NK-92 treated with Interleukin-12 subunit alpha and Interleukin-12 subunit beta, amount 100 ng/mL, for 24 hours (cell line): ENCODE data around the gene TSPAN1.
"Not testable (repeated sequence)": the region's sequence is repeated elsewhere in the genome, so short reads cannot be mapped to it uniquely, and the experiment has no call there.

Experiments used
- DNase-seq: peaks from one replicate; lab custom pipeline; 2025; lab: John Stamatoyannopoulos, UW

Gene TSPAN1

GRCh38 chr1:46219551-46220520 is 44.9 kb downstream of the TSPAN1 start:
- DNase-seq: no peak

- DNase-seq: no peak
These were observed 45.9 kb downstream of the TSPAN1 start for GRCh38 chr1:46220808-46221207.

- no peak for DNase-seq
These were observed 46.9 kb downstream of the TSPAN1 start for GRCh38 chr1:46221749-46222148.

- DNase-seq: not testable (repeated sequence)
These were observed 48.2 kb downstream of the TSPAN1 start for GRCh38 chr1:46223055-46223454.

DNA sequence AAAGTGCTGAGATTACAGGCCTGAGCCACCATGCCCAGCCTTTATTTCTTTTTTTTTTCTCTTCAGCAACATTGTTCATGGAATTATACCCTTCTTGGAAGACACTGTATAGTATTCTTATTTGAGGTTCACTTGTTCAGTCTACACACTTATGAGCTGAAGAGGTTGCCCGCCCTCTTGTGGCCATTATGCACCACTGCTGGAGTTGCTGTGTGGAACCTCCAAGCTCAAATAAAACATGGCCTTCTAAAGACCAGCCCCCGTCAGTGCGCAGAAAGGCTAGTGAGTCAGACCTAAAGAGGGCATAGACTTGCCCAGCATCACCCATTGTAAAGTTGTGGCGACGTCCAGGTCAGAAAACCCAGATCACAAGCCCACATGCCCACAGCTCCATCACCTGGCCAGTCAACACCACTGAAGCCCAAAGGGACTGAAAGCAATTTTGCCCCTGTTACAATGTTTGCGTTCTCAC is 48.6 kb downstream of the TSPAN1 start:
- DNase-seq: peak; percentile 26

- DNase-seq: no peak
These were observed 50.1 kb downstream of the TSPAN1 start for GRCh38 chr1:46224966-46225365.

DNA sequence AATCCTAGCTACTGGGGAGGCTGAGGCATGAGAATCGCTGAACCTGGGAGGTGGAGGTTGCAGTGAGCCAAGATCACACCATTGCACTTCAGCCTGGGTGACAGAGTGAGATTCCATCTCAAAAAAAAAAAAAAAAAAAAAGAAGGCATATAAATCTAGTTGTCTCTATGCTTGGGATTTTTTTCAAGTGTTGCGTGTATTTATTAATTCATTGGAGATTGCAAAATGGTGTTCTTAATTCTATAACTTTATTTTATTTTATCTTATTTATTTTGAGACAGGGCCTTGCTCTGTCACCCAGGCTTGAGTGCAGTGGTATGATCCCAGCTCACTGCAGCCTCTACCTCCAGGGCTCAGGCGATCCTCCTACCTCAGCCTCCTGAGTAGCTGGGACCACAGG is 56.3 kb downstream of the TSPAN1 start:
- not testable (repeated sequence) for DNase-seq
